Measurements from ENCODE around the gene SLC6A1. TPM values are rescaled to one million over a fixed set of nuclear protein-coding genes. Genes with fewer than 3 reads are reported as not detected.
A peak's percentile ranks its signal among the peaks of the same experiment; 100 is the strongest.

The SLC6A1 gene
- total and polyA plus RNA-seq, 8 donors = 0.29 to 5.6 (median 2.8) TPM; not detected in 5

GRCh38 chr3:10964537-10965167 lies 27.9 kb upstream of the SLC6A1 start:
- no peak overlapping the region for H3K4me3 ChIP-seq
- peaks cover 0 to 40% (median 6%) of the 10 kb centered on the region in 3 donors for H3K27me3 ChIP-seq
- TF ChIP-seq POLR2A (IDR thresholded peaks at IDR 0.05) = no peak
- no peak for TF ChIP-seq CTCF (IDR thresholded peaks at IDR 0.05)
- TF ChIP-seq EP300 (IDR thresholded peaks at IDR 0.05) = no peak
- TF ChIP-seq POLR2AphosphoS5 (IDR thresholded peaks at IDR 0.05) = no peak
- no peaks in the 10 kb centered on the region for H3K36me3 ChIP-seq
- H3K9me3 ChIP-seq = no peaks in the 10 kb centered on the region
- intact Hi-C loops (cut with DNase I; ENCODE audit: low total_unique reads) = no loop called here
- DNase-seq = peak in 1 of 2 donors; percentile 54
- 50 to 62% (median 53%) methylated on average over 6 of the region's 6 CpGs for WGBS, 5 donors
- no peaks in the 10 kb centered on the region for H3K4me1 ChIP-seq
- H3K27ac ChIP-seq = no peak overlapping the region

GRCh38 chr3:10968401-10968800 lies 24.1 kb upstream of the SLC6A1 start:
- no peaks in the 10 kb centered on the region for H3K4me1 ChIP-seq
- no peaks in the 10 kb centered on the region for H3K36me3 ChIP-seq
- 17 to 49% (median 24%) methylated on average over 4 of the region's 4 CpGs for WGBS, 5 donors
- no peak overlapping the region for H3K27ac ChIP-seq
- TF ChIP-seq CTCF (IDR thresholded peaks at IDR 0.05) (no peak), POLR2AphosphoS5 (IDR thresholded peaks at IDR 0.05) (no peak), POLR2A (IDR thresholded peaks at IDR 0.05) (no peak), EP300 (IDR thresholded peaks at IDR 0.05) (no peak)
- peaks cover 0 to 65% (median 10%) of the 10 kb centered on the region in 3 donors for H3K27me3 ChIP-seq
- peak in 1 of 2 donors; percentile 27 for DNase-seq
- H3K4me3 ChIP-seq = no peak overlapping the region
- no peaks in the 10 kb centered on the region for H3K9me3 ChIP-seq
- intact Hi-C loops (cut with DNase I; ENCODE audit: low total_unique reads) = no loop called here

GRCh38 chr3:10970306-10970960 lies 22.1 kb upstream of the SLC6A1 start:
- no peak overlapping the region for H3K27ac ChIP-seq

More at GRCh38 chr3:10970306-10970960, 22.1 kb upstream of the SLC6A1 start:
- no peak overlapping the region for H3K4me3 ChIP-seq
- peaks cover 0 to 80% (median 13%) of the 10 kb centered on the region in 3 donors for H3K27me3 ChIP-seq
- DNase-seq = no peak
- H3K36me3 ChIP-seq = no peaks in the 10 kb centered on the region
- no peaks in the 10 kb centered on the region for H3K4me1 ChIP-seq
- TF ChIP-seq POLR2AphosphoS5 (IDR thresholded peaks at IDR 0.05) (no peak), CTCF (IDR thresholded peaks at IDR 0.05) (no peak), POLR2A (IDR thresholded peaks at IDR 0.05) (no peak), EP300 (IDR thresholded peaks at IDR 0.05) (no peak)
- 64 to 77% (median 75%) methylated on average over 5 of the region's 5 CpGs for WGBS, 5 donors
- intact Hi-C loops (cut with DNase I; ENCODE audit: low total_unique reads) = no loop called here
- H3K9me3 ChIP-seq = no peaks in the 10 kb centered on the region

All from stomach (tissue), 9 donors.